ENCODE data around the gene NEDD1. TPM values are rescaled to one million over a fixed set of nuclear protein-coding genes. Genes with fewer than 3 reads are reported as not detected.

NEDD1 gene
- total RNA-seq, 1 experiment from 2014 or later: 17.2 TPM

GRCh38 chr12:96981911-96982310 is 74.9 kb downstream of the NEDD1 start:
- Histone ChIP-seq H2BK20ac (ENCODE audit: low read depth, low read length, poor library complexity, severe bottlenecking) (no peak overlapping the region), H3T11ph (ENCODE audit: low read length) (no peak overlapping the region), H3K18ac (ENCODE audit: insufficient read length, low read depth, low read length) (no peak overlapping the region), H3K27me3 (ENCODE audit: insufficient read depth, low read length) (no peaks in the 10 kb centered on the region), H3K27ac (ENCODE audit: insufficient read length, low read depth, low read length) (no peak overlapping the region), H3K79me1 (ENCODE audit: insufficient read depth, low read depth, low read length, poor library complexity, severe bottlenecking) (no peaks in the 10 kb centered on the region), H3K23ac (ENCODE audit: insufficient read length, low read depth, low read length) (no peak overlapping the region), H4K20me1 (ENCODE audit: control insufficient read depth, insufficient read depth, insufficient read length) (no peaks in the 10 kb centered on the region), H3K4me2 (ENCODE audit: insufficient read depth, insufficient read length, low read length) (no peak overlapping the region), H4K91ac (ENCODE audit: insufficient read length, low read depth, low read length) (no peak overlapping the region), H3K23me2 (ENCODE audit: insufficient read length, low read depth, low read length, poor library complexity, severe bottlenecking) (peaks cover 7% of the 10 kb centered on the region), H3K9me3 (ENCODE audit: control insufficient read depth, low read depth, low read length) (no peaks in the 10 kb centered on the region), H4K5ac (ENCODE audit: insufficient read length, low read depth, low read length) (no peak overlapping the region), H3K9ac (ENCODE audit: extremely low read depth, insufficient read length, low read length) (no peak overlapping the region), H2BK5ac (ENCODE audit: insufficient read length, low read length) (no peak overlapping the region), H2BK15ac (ENCODE audit: low read depth, low read length) (no peak overlapping the region), H2BK120ac (ENCODE audit: low read depth, low read length, poor library complexity, severe bottlenecking) (no peak overlapping the region), H3K79me2 (ENCODE audit: insufficient read depth, low read length) (no peaks in the 10 kb centered on the region), H2BK12ac (ENCODE audit: insufficient read length, low read depth, low read length) (no peak overlapping the region), H3K56ac (ENCODE audit: insufficient read length, low read depth, low read length) (no peak overlapping the region), H2AK5ac (ENCODE audit: insufficient read length, low read length) (no peak overlapping the region), H3K14ac (ENCODE audit: insufficient read depth, low read length) (no peak overlapping the region), H3K4ac (ENCODE audit: low read depth, low read length) (no peak overlapping the region), H2AFZ (ENCODE audit: low read length) (no peak overlapping the region), H3K4me1 (ENCODE audit: insufficient read depth, low read length) (no peaks in the 10 kb centered on the region; the same call in 1 of the 2 replicates), H4K8ac (replicated peaks; ENCODE audit: insufficient read length, low read depth, low read length) (no peak overlapping the region)
- Mint-ChIP-seq H3K27me3 (ENCODE audit: low read depth) (peaks cover 5% of the 10 kb centered on the region; the same call in 1 of the 2 replicates), H3K4me3 (no peak overlapping the region), H3K27ac (peak overlapping the region in 2 of 3 experiments; percentile 11 to 55; a peak in 1 of 7 replicates), H3K4me1 (peaks cover 25 to 27% of the 10 kb centered on the region in 2 experiments), H3K36me3 (ENCODE audit: insufficient read depth in 1 of 3, low read depth in 3 of 3) (no peaks in the 10 kb centered on the region; a peak in 1 of 7 replicates), H3K9me3 (no peaks in the 10 kb centered on the region)
- TF ChIP-seq, protein P1, sequence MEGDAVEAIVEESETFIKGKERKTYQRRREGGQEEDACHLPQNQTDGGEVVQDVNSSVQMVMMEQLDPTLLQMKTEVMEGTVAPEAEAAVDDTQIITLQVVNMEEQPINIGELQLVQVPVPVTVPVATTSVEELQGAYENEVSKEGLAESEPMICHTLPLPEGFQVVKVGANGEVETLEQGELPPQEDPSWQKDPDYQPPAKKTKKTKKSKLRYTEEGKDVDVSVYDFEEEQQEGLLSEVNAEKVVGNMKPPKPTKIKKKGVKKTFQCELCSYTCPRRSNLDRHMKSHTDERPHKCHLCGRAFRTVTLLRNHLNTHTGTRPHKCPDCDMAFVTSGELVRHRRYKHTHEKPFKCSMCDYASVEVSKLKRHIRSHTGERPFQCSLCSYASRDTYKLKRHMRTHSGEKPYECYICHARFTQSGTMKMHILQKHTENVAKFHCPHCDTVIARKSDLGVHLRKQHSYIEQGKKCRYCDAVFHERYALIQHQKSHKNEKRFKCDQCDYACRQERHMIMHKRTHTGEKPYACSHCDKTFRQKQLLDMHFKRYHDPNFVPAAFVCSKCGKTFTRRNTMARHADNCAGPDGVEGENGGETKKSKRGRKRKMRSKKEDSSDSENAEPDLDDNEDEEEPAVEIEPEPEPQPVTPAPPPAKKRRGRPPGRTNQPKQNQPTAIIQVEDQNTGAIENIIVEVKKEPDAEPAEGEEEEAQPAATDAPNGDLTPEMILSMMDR (conservative IDR thresholded peaks at IDR 0.05): no peak
- WGBS (ENCODE audit: extremely low coverage, insufficient read length, low lambda C conversion rate): no CpG with 5 or more reads among the region's 4 CpGs
- no peak for DNase-seq

Measured in H9 (cell line).